Rectal smooth muscle tissue (tissue), 1 donor: ENCODE measurements around the gene MCUB.
"Not testable (repeated sequence)": the region's sequence is repeated elsewhere in the genome, so short reads cannot be mapped to it uniquely, and the experiment has no call there.

Source experiments
- H3K27ac ChIP-seq: one replicate; pipeline ENCODE4 v1.7.0; 2013; ENCODE audit warnings: low read depth, low read length, inconsistent platforms
- H3K27me3 ChIP-seq: one replicate; pipeline ENCODE4 v1.7.0; 2013; ENCODE audit warnings: low read length; ENCODE audit not compliant: control insufficient read depth, insufficient read depth
- H3K36me3 ChIP-seq: one replicate; pipeline ENCODE4 v1.7.0; 2013; ENCODE audit warnings: low read length; ENCODE audit not compliant: control insufficient read depth, insufficient read depth
- H3K4me1 ChIP-seq: one replicate; pipeline ENCODE4 v1.7.0; 2013; ENCODE audit warnings: low read length; ENCODE audit not compliant: control insufficient read depth, insufficient read depth
- H3K4me3 ChIP-seq: one replicate; pipeline ENCODE4 v1.7.0; 2013; ENCODE audit warnings: low read length
- H3K9ac ChIP-seq: one replicate; pipeline ENCODE4 v1.7.0; 2013; ENCODE audit warnings: low read length

The MCUB gene

DNA sequence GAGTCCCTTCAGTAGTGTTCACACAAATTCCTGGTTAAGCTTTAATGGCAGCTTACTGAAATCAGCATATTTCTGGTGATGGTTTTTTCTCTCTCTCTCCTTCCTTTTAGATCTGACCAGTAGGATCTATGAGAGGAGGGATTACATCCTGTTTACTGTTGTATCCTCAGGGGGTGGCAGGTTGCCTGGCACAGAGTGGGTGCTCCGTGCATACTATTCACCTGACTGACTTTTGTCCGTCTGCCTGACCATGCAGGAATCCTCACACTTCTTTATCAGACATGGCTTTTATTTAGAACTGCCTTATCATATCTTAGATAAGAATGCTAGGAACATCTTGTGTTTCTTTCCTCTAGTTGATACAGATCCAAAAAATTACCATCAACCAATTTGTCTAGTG, 29.6 kb downstream of the MCUB start:
- Histone ChIP-seq H3K27ac (no peak overlapping the region), H3K9ac (no peak overlapping the region), H3K4me1 (no peaks in the 10 kb centered on the region), H3K27me3 (no peaks in the 10 kb centered on the region), H3K36me3 (no peaks in the 10 kb centered on the region), H3K4me3 (no peak overlapping the region)

DNA sequence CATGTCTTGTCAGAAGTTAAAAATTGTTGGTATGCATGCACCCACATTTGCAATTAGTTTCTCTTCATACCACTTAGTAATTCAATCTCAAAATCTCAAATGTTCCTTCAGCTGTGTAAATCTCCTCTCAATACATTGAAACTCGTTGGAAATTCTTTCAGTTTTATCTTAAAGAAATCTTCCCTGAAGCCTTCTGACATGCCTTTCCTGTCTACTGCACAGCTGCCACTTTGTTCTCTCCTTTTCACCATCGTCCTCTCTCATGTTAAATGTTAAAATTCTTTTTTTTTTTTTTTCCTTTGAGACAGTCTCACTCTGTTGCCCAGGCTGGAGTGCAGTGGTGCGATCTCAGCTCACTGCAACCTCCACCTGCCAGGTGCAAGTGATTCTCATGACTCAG, 30.9 kb downstream of the MCUB start:
- no peaks in the 10 kb centered on the region for H3K4me1 ChIP-seq
- H3K27ac ChIP-seq, result no peak overlapping the region
- H3K36me3 ChIP-seq, result no peaks in the 10 kb centered on the region
- no peak overlapping the region for H3K9ac ChIP-seq
- H3K4me3 ChIP-seq, result no peak overlapping the region
- no peaks in the 10 kb centered on the region for H3K27me3 ChIP-seq

DNA sequence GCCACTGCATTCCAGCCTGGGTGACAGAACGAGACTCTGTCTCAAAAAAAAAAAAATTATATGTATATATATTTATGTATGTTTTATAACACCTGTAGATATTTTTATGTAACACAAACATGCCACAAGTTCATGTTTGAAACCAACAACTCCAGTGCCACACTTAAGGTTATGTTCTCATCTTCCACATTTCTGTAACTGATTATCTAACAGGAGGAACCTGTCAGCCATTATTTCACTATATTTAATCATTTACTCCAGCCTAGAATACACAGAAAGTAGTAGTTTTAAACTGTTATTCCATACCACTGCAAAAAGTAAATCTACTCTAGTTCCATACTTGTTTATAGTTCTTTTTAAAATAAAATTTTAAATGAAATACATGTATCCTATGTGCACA, 32.3 kb downstream of the MCUB start:
- H3K36me3 ChIP-seq, result no peaks in the 10 kb centered on the region
- H3K27ac ChIP-seq, result no peak overlapping the region
- H3K4me1 ChIP-seq, result no peaks in the 10 kb centered on the region
- no peak overlapping the region for H3K9ac ChIP-seq
- H3K4me3 ChIP-seq, result no peak overlapping the region
- H3K27me3 ChIP-seq, result no peaks in the 10 kb centered on the region

DNA sequence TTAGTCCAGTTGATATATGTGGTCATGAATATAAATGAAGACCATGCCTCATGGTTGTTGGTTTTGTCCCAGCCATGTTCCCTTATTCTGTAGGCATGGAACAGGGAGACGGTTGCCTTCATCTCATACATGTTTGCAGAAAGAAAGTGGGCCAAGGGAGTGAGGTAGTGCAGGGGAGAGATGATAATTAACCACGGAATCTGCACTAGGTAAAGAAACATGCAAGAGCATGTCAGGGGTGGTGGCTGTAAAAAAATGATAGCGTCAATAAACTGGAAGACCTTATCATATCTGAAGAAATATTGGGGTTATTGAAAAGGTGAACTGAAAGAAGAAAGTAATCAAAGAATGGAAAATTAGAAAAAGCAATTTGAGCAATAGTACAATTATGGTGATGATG, 35.1 kb downstream of the MCUB start:
- not testable (repeated sequence) for H3K4me3 ChIP-seq, H3K4me1 ChIP-seq, H3K27ac ChIP-seq, H3K9ac ChIP-seq, H3K36me3 ChIP-seq, H3K27me3 ChIP-seq

DNA sequence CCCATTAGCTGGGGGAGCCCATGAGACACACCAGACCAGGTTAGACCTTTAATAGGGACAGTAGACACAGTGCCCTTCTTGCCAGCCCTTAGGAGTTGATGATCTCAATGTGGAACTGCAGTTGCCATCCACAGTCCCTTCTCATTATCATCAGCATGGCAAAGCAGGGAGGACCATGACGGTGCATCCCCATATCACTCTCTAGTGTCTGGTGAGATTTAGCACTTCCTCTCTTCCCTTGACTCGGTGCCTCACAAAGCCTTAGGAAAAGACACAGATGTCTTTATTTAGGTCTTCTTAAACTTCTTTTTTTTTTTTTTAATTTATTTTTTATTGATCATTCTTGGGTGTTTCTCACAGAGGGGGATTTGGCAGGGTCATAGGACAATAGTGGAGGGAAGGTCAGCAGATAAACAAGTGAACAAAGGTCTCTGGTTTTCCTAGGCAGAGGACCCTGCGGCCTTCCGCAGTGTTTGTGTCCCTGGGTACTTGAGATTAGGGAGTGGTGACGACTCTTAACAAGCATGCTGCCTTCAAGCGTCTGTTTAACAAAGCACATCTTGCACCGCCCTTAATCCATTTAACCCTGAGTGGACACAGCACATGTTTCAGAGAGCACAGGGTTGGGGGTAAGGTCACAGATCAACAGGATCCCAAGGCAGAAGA, 36.5 kb downstream of the MCUB start:
- not testable (repeated sequence) for H3K4me3 ChIP-seq, H3K4me1 ChIP-seq, H3K9ac ChIP-seq, H3K27me3 ChIP-seq, H3K27ac ChIP-seq, H3K36me3 ChIP-seq

DNA sequence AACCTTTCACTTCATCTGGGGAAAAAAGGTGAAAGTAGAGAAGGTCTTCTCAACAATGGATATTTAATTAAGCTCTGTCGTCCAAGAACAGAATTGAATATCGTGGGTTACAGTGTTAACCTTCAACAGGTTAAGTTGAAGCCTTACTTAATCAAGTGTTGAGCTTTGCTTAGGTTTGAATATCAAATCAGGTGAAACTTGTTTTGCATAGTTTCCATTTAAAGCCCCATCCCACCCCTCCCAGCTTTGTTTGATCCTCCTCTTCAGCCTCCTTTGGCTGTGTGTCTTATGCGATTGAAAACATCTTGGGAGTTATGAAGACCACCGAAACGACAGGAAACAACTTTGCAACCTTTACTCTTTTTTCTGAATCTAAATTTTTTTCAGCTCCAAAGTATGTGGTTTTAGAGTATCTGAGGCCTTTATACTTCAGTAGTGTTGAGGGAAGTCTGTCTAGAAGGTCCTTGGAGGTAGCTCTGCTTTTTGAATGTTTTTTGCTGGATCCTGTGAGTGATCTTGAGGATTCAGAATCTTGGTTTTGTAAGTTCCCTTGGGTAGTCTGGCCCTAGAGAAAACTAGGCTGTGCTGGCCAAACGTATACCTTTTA, 39.1 kb downstream of the MCUB start:
- Histone ChIP-seq H3K36me3 (no peaks in the 10 kb centered on the region), H3K4me1 (no peaks in the 10 kb centered on the region), H3K4me3 (no peak overlapping the region), H3K9ac (no peak overlapping the region), H3K27ac (no peak overlapping the region), H3K27me3 (no peaks in the 10 kb centered on the region)

DNA sequence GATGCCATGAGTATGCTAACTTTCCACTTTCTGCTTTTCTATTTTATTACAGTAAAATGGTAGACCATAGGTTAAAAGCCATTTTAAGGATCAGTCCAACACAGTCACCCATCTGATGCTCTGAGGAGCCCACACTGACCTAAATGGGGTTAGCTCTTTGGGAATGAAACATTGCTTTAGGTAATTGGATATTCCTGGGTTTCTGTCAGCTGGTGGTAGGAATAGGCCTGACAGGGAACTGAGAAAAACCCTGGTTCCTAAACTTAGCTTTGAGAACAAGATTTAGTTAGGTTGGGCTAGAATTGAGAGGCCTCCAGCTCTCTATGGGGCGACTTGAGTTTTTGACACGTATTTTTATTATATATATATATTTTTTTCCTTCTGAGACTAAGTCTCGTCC, 40.4 kb downstream of the MCUB start:
- Histone ChIP-seq H3K4me1 (no peaks in the 10 kb centered on the region), H3K4me3 (no peak overlapping the region), H3K36me3 (no peaks in the 10 kb centered on the region)

DNA sequence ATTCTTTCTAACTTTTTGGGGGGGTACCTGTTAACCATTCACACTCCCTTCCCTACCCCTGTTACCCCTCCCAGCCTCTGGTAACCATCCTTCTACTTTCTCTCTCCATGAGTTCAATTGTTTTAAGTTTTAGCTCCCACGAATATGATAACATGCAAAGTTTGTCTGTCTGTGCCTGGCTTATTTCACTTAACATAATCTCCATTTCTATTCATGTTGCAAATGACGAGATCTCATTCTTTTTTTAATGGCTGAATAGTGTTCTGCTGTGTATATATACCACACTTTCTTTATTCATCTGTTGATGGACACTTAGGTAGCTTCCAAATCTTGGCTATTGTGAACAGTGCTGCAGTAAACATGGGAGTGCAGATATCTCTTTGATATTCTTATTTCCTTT, 41.3 kb downstream of the MCUB start:
- Histone ChIP-seq H3K27me3 (no peaks in the 10 kb centered on the region), H3K4me1 (no peaks in the 10 kb centered on the region), H3K9ac (no peak overlapping the region), H3K27ac (no peak overlapping the region), H3K4me3 (no peak overlapping the region), H3K36me3 (no peaks in the 10 kb centered on the region)

More for the DNA sequence above, 40.4 kb downstream of the MCUB start:
- H3K27ac ChIP-seq, result no peak overlapping the region
- H3K27me3 ChIP-seq, result no peaks in the 10 kb centered on the region
- no peak overlapping the region for H3K9ac ChIP-seq

DNA sequence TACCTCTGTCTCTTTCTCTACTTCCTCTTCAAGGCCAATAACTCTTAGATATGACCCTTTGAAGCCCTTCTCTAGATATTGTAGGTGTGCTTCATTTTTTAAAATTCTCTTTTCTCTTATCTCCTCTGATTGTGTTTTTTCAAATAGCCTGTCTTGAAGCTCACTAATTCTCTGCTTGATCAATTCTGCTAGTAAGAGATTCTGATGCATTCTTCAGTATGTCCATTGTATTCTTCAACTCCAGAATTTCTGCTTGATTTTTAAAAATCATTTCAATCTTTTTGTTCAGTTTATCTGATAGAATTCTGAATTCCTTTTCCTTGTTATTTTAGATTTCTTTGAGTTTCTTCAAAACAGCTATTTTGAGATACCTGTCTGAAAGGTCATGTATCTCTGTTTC, 47.9 kb downstream of the MCUB start:
- H3K4me3 ChIP-seq, result no peak overlapping the region
- no peak overlapping the region for H3K9ac ChIP-seq
- H3K27me3 ChIP-seq, result no peaks in the 10 kb centered on the region
- no peaks in the 10 kb centered on the region for H3K36me3 ChIP-seq
- no peaks in the 10 kb centered on the region for H3K4me1 ChIP-seq
- H3K27ac ChIP-seq, result no peak overlapping the region

DNA sequence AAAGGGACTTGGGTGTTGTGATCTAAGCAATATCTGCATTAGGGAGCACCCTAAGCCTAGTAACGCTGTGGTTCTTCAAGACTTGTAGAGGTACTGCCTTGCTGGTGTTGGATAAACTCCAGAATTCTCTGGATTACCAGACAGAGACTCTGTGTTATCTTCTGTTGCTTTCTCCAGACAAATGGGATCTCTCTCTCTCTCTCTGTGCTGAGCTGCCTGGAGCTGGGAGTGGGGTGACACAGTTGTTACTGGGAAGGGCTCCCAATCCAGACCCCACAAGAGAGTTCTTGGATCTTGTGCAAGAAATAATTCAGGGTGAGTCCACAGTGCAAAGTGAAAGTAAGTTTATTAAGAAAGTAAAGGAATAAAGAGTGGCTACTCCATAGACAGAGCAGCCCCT, 48.8 kb downstream of the MCUB start:
- no peak overlapping the region for H3K9ac ChIP-seq

DNA sequence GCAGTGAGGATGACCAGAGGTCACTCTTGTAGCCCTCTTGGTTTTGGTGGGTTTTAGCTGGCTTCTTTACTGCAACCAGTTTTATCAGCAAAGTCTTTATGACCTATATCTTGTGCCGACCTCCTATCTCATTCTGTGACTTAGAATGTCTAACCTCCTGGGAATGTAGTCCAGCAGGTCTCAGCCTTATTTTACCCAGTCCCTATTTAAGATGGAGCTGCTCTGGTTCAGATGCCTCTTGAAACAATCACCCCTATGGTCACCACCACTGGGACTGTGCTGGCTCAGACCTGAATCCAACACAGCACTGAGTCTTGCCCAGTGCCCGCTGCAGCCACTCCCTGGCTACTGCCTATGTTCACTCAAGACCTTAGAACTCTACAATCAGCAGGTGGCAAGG, 49.4 kb downstream of the MCUB start:
- H3K36me3 ChIP-seq, result no peaks in the 10 kb centered on the region
- H3K4me1 ChIP-seq, result no peaks in the 10 kb centered on the region
- no peak overlapping the region for H3K27ac ChIP-seq
- H3K4me3 ChIP-seq, result no peak overlapping the region
- no peak overlapping the region for H3K9ac ChIP-seq
- H3K27me3 ChIP-seq, result no peaks in the 10 kb centered on the region

More for the DNA sequence above, 48.8 kb downstream of the MCUB start:
- no peaks in the 10 kb centered on the region for H3K4me1 ChIP-seq
- H3K4me3 ChIP-seq, result no peak overlapping the region
- H3K36me3 ChIP-seq, result no peaks in the 10 kb centered on the region
- no peak overlapping the region for H3K27ac ChIP-seq
- no peaks in the 10 kb centered on the region for H3K27me3 ChIP-seq

DNA sequence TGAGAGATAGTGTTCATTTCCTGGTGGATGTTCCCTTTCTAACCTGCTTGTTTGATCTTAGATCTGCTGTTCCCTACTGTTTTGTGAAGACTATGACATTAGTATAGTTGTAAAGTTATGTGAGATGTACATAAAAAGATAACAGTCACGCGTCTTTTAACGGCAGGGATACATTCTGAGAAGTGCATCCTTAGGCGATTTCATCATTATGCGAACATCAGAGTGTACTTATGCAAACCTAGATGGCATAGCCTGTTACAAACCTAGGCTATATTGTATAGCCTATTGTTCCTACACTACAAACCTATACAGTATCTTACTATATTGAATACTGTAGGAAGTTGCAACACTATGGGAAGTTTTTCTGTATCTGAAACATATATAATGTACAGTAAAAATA, 50.4 kb downstream of the MCUB start:
- H3K9ac ChIP-seq, result no peak overlapping the region
- H3K27me3 ChIP-seq, result no peaks in the 10 kb centered on the region
- no peak overlapping the region for H3K4me3 ChIP-seq
- H3K27ac ChIP-seq, result no peak overlapping the region
- no peaks in the 10 kb centered on the region for H3K4me1 ChIP-seq
- no peaks in the 10 kb centered on the region for H3K36me3 ChIP-seq

DNA sequence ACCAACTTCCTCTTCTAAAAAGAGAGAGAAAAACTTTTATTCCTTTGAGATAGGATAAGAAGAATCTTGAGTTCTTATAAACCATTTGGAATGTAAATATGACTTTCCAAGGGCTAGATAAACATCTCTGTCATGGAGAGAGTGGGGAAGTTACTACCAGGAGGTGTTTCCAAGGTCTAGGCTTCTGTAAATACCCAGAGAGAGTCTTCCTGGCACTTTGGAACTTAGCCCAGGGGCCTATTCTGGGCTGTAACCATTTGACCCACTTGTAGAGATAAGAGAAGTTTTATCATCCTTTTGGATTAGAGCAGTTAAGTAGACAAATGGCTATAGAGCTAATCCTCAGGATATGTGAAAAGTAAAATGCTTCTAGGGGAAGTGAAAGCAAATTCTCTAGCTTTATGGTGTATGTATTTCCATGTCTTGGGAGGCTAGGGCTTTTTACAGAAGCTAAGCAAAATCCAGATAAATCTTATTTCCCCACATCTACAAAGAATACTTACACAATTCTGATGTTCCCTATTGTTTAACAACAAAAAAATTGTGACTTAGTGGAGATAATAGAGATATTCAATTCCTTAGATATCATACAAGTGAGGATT, 51.1 kb downstream of the MCUB start:
- Histone ChIP-seq H3K36me3 (no peaks in the 10 kb centered on the region), H3K9ac (no peak overlapping the region), H3K27me3 (no peaks in the 10 kb centered on the region), H3K4me3 (no peak overlapping the region), H3K4me1 (no peaks in the 10 kb centered on the region), H3K27ac (no peak overlapping the region)
